ENCODE data around the gene ALDH9A1.
"Not testable (repeated sequence)": the region's sequence is repeated elsewhere in the genome, so short reads cannot be mapped to it uniquely, and the experiment has no call there.

ALDH9A1 gene

DNA sequence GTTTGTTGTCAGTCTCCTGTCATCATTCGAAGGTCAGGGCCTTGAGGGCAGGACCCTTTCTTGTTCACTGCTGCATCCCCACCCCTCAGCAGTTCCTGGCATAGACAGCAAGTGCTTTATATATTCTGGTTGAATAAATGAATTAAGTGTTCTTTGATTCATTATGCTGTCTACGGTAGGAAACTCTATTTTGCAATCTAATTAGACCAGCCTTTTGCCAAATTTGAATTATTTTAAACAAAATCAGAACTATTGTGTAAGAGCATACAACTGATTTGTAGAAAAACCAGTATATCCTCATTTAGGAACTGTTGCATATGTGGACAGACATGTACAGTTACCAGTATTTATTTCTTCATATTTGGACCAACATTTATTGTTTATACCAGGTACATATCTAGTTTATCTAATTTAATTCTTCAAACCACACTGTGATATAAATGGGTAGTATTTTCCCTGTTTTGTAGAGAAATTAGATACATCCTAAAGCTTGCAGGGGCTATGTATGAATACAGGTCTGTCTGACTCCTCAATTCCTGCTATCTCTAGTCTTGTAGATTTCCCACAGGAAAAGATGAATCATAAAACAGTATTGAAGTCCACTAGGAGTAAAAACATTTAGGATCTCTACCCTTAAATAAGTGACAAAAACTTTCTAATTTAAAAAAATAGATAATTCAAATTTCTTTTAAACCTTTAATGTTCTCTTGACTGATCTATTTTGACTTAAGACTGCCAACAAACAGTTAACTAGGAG is 57.0 kb downstream of the ALDH9A1 start:
- DNase-seq (ENCODE audit: low read depth in 2 of 2), result peak in 1 of 2 donors; percentile 24
- TF ChIP-seq, protein P1, sequence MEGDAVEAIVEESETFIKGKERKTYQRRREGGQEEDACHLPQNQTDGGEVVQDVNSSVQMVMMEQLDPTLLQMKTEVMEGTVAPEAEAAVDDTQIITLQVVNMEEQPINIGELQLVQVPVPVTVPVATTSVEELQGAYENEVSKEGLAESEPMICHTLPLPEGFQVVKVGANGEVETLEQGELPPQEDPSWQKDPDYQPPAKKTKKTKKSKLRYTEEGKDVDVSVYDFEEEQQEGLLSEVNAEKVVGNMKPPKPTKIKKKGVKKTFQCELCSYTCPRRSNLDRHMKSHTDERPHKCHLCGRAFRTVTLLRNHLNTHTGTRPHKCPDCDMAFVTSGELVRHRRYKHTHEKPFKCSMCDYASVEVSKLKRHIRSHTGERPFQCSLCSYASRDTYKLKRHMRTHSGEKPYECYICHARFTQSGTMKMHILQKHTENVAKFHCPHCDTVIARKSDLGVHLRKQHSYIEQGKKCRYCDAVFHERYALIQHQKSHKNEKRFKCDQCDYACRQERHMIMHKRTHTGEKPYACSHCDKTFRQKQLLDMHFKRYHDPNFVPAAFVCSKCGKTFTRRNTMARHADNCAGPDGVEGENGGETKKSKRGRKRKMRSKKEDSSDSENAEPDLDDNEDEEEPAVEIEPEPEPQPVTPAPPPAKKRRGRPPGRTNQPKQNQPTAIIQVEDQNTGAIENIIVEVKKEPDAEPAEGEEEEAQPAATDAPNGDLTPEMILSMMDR (IDR thresholded peaks at IDR 0.05; ENCODE audit: low read depth, low read length), result no peak
- H3K4me3 ChIP-seq (replicated peaks in 1 of 2; ENCODE audit: low read depth in 2 of 2, low read length in 2 of 2), result no peak overlapping the region

DNA sequence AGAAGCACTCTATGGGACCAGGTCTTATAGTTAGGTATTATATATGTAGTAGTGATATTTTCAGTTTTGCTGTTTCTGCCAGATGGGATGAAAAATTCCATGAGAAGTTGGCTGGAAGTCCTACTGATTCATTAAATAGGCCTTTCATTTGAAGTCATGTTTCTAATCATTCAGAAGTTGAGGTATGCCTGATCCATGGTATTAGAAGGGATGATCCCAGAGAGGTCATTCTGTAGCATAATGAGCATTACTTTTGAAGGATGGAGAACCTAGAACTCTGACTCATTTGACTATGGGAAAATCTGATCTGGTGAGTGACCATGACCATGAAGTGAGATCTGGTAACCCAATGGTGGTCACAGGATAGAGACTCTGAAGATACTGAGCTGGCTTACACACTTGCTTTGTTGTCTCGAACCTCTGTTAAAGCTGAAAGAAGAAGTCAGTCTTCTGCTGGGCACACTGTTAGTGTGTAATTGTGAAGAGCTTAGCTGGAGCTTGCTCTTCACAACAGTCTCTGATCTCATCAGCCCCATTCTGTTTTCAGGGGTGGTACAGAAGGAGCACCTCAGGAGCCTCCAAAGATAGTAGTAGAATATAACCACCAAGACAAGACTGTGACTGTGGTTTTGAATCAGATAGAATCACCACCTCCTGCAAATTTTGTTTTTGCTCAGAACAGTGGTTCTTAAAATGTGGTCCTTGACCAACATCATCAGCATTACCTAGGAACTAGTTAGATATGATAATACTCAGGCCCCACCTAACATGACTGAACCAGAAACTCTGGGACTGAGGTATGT is 58.3 kb downstream of the ALDH9A1 start:
- H3K4me3 ChIP-seq (replicated peaks in 1 of 2; ENCODE audit: low read depth in 2 of 2, low read length in 2 of 2), result no peak overlapping the region
- TF ChIP-seq, protein P1 (IDR thresholded peaks at IDR 0.05; ENCODE audit: low read depth, low read length), result no peak
- no peak for DNase-seq (ENCODE audit: low read depth in 2 of 2)

DNA sequence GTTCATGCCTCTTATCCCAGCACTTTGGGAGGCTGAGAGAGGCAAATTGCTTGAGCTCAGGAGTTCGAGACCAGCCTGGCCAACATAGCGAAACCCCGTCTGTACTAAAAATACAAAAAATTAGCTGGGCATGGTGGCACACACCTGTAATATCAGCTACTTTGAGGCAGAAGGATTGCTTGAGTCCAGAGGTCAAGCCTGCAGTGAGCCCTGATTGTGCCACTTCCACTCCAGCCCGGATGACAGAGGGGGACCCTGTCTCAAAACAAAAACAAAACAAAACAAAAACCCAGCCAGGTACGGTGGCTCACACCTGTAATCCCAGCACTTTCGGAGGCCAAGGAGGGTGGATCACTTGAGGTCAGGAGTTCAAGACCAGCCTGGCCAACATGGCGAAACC is 60.2 kb downstream of the ALDH9A1 start:
- H3K4me3 ChIP-seq (replicated peaks in 1 of 2; ENCODE audit: low read depth in 2 of 2, low read length in 2 of 2); DNase-seq (ENCODE audit: low read depth in 2 of 2): not testable (repeated sequence)

DNA sequence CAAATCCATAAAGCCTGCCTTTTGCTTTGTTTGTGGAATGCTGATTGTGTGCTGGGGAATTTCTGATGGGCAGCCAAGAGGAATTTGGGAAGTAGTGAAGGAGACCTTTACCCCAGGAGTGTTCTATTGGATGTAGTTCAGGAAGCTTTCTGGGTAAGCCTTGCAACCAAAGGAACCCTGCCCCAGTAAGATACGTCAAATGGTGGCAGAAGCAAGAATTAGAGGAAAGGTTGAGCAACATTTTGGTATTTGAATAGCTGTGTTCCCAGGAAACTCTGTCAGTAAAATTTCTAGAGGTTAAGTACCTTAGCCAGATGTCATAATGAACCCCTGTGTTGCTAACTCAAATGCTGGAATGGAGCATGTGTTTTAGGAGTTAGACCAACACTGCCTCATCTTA is 60.9 kb downstream of the ALDH9A1 start:
- peak; percentile 76 to 98 for DNase-seq (ENCODE audit: low read depth in 2 of 2)
- TF ChIP-seq, protein P1 (IDR thresholded peaks at IDR 0.05; ENCODE audit: low read depth, low read length), result no peak

DNA sequence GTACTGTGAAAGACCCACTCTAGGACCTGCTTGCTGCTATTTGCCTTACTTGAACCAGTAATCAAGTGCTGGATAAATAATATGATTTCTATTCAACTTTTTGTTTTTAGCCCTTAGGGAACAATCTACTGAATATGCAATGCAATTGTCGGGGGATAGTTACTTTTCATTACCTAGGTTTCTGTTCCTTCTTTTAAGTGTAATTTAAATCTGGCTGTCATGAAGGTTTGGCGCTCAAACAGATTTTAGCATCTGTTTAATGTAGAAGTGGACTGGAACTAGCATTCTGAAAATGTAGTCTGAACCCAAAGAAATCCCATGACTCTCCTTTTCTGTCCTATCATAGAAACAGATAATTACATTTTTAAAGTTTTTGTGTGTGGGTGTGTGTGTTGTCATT is 62.5 kb downstream of the ALDH9A1 start:
- no peak for DNase-seq (ENCODE audit: low read depth in 2 of 2)
- TF ChIP-seq, protein P1 (IDR thresholded peaks at IDR 0.05; ENCODE audit: low read depth, low read length), result no peak
- no peak overlapping the region for H3K4me3 ChIP-seq (replicated peaks in 1 of 2; ENCODE audit: low read depth in 2 of 2, low read length in 2 of 2)

More for the DNA sequence above, 60.9 kb downstream of the ALDH9A1 start:
- H3K4me3 ChIP-seq (replicated peaks in 1 of 2; ENCODE audit: low read depth in 2 of 2, low read length in 2 of 2), result no peak overlapping the region

DNA sequence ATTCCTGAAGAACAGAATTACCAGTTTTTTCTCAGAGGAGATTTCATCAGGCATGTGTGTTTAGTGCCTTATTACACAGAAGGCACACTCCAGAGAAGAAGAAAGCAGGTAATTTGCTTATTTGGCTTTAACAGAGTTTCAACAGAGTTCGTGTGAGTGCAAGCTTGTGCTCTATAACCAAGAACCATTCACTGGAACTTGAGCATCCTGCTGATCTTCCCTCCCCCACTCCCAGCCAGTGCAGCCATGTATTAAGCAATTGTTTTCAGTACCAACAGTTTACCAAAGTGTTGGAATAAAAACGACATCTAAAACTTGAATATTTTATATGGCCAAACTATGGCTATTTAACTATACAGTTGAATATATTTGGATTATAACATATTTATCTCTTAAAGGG is 63.0 kb downstream of the ALDH9A1 start:
- peak in 1 of 2 donors; percentile 53 for DNase-seq (ENCODE audit: low read depth in 2 of 2)
- no peak overlapping the region for H3K4me3 ChIP-seq (replicated peaks in 1 of 2; ENCODE audit: low read depth in 2 of 2, low read length in 2 of 2)
- TF ChIP-seq, protein P1 (IDR thresholded peaks at IDR 0.05; ENCODE audit: low read depth, low read length), result no peak

Data from cardiac fibroblast (primary cell).